Activated T-cell treated with anti-CD3 and anti-CD28 coated beads for 4 hours (primary cell): Measurements from ENCODE around the gene PALM.
A peak's percentile ranks its signal among the peaks of the same experiment; 100 is the strongest.

Source experiments
- DNase-seq: peaks from one replicate; pipeline ENCODE4 v3.0.0-alpha.2; 2020

Gene PALM

GRCh38 chr19:755063-755462 is 46.3 kb downstream of the PALM start:
- DNase-seq = no peak

- DNase-seq = no peak
Observed at GRCh38 chr19:756236-756635, 47.5 kb downstream of the PALM start.

- DNase-seq = no peak
Observed at GRCh38 chr19:756821-757688, 48.3 kb downstream of the PALM start.

GRCh38 chr19:757811-758668 is 49.3 kb downstream of the PALM start:
- no peak for DNase-seq

GRCh38 chr19:763181-763580 is 54.4 kb downstream of the PALM start:
- DNase-seq = no peak

GRCh38 chr19:763869-764268 is 55.1 kb downstream of the PALM start:
- DNase-seq = no peak

- no peak for DNase-seq
Observed at GRCh38 chr19:764301-764700, 55.6 kb downstream of the PALM start.

- DNase-seq = no peak
Observed at GRCh38 chr19:765179-765738, 56.5 kb downstream of the PALM start.

GRCh38 chr19:768424-768823 is 59.7 kb downstream of the PALM start:
- no peak for DNase-seq

- no peak for DNase-seq
Observed at GRCh38 chr19:769616-770015, 60.9 kb downstream of the PALM start.

GRCh38 chr19:771332-771785 is 62.6 kb downstream of the PALM start:
- peak; percentile 17 for DNase-seq

GRCh38 chr19:772063-772462 is 63.3 kb downstream of the PALM start:
- no peak for DNase-seq

- DNase-seq = no peak
Observed at GRCh38 chr19:772730-773436, 64.1 kb downstream of the PALM start.

GRCh38 chr19:776549-776948 is 67.8 kb downstream of the PALM start:
- DNase-seq = no peak

- DNase-seq = no peak
Observed at GRCh38 chr19:778910-779653, 70.3 kb downstream of the PALM start.

GRCh38 chr19:780935-781334 is 72.2 kb downstream of the PALM start:
- no peak for DNase-seq

- no peak for DNase-seq
Observed at GRCh38 chr19:781800-782184, 73.1 kb downstream of the PALM start.

GRCh38 chr19:782185-782877 is 73.6 kb downstream of the PALM start:
- DNase-seq = no peak

- no peak for DNase-seq
Observed at GRCh38 chr19:782878-783668, 74.3 kb downstream of the PALM start.

GRCh38 chr19:784541-784940 is 75.8 kb downstream of the PALM start:
- DNase-seq = no peak

GRCh38 chr19:787536-787935 is 78.8 kb downstream of the PALM start:
- no peak for DNase-seq
